HEK293 (cell line): Measurements from ENCODE around the gene ZCWPW1.

Experiments used
- ZNF416 ChIP-seq: fragments of 450-650 bp; formaldehyde crosslinking; IDR thresholded peaks from 2 replicates; pipeline ENCODE4 v1.5.1; 2016; ENCODE audit warnings: missing biosample characterization, missing genetic modification characterization
- ZNF510 ChIP-seq: fragments of 450-650 bp; formaldehyde crosslinking; IDR thresholded peaks from 2 replicates; pipeline ENCODE4 v1.5.1; 2018; ENCODE audit warnings: mild to moderate bottlenecking, missing genetic modification characterization, missing biosample characterization; ENCODE audit not compliant: insufficient replicate concordance
- ZNF747 ChIP-seq: fragments of 450-650 bp; formaldehyde crosslinking; IDR thresholded peaks from 2 replicates; pipeline ENCODE4 v1.5.1; 2016; ENCODE audit warnings: missing biosample characterization, missing genetic modification characterization

GRCh38 chr7:100432621-100433275 is 4.2 kb upstream of the ZCWPW1 start:
- TF ChIP-seq ZNF747 (tag by site-specific recombination) (no peak), ZNF416 (tag by site-specific recombination) (no peak), ZNF510 (tag by site-specific recombination) (no peak)
